GM12891 (cell line): Measurements from ENCODE around the gene OR5C1. TPM values are rescaled to one million over a fixed set of nuclear protein-coding genes. Genes with fewer than 3 reads are reported as not detected.

Experiments
- DNase-seq: peaks from one replicate; pipeline ENCODE4 v3.0.0; 2011; ENCODE audit warnings: low spot score; ENCODE audit not compliant: insufficient read length
- FAIRE-seq: peaks from 2 replicates; lab custom pipeline; 2011; peaks lifted over from hg19 to GRCh38; lab: Jason Lieb, UNC
- PAX5 ChIP-seq: IDR thresholded peaks from 2 replicates; pipeline ENCODE4 v1.6.1; 2011; ENCODE audit warnings: low read length, moderate library complexity, mild to moderate bottlenecking; ENCODE audit not compliant: insufficient read depth, severe bottlenecking
- POLR2A ChIP-seq: IDR thresholded peaks from 2 replicates; pipeline ENCODE4 v1.6.1; 2011; ENCODE audit warnings: low read depth, low read length, control low read depth
- POLR2AphosphoS5 ChIP-seq: IDR thresholded peaks from 2 replicates; pipeline ENCODE4 v1.6.1; 2011; ENCODE audit warnings: low read depth, low read length, control low read depth
- POU2F2 ChIP-seq: IDR thresholded peaks from 2 replicates; pipeline ENCODE4 v1.6.1; 2011; ENCODE audit warnings: low read depth, mild to moderate bottlenecking, control low read depth, low read length, moderate library complexity
- SPI1 ChIP-seq: IDR thresholded peaks from 2 replicates; pipeline ENCODE4 v1.6.1; 2011; ENCODE audit warnings: low read depth, low read length, control low read depth
- TAF1 ChIP-seq: IDR thresholded peaks from 2 replicates; pipeline ENCODE4 v1.6.1; 2011; ENCODE audit warnings: low read depth, low read length, control low read depth
- polyA plus RNA-seq: library from polyadenylated mRNA; unstranded; fragments of >200 nt; gene quantifications from one replicate; pipeline ENCODE4 v1.2.1, GENCODE V29; 2012; ENCODE audit warnings: low read depth, missing spikeins, inconsistent platforms; ENCODE audit not compliant: missing spikeins

The OR5C1 gene
- polyA plus RNA-seq = not detected

- DNase-seq = no peak
- FAIRE-seq = no peak
- no peak for TF ChIP-seq PAX5
- TF ChIP-seq SPI1 = no peak
- TF ChIP-seq POU2F2 = no peak
- TF ChIP-seq POLR2AphosphoS5 = no peak
- TF ChIP-seq POLR2A = no peak
- TF ChIP-seq TAF1 = no peak
These were observed at the start of gene OR5C1 for GRCh38 chr9:122788831-122789230. Gene OR5C1, plus strand, starts transcription at chr9:122788933. Its CDS starts 0 bp downstream, at chr9:122788933.

- no peak for TF ChIP-seq POU2F2
- no peak for TF ChIP-seq PAX5
- no peak for TF ChIP-seq TAF1
- no peak for TF ChIP-seq POLR2A
- TF ChIP-seq SPI1 = no peak
- TF ChIP-seq POLR2AphosphoS5 = no peak
- no peak for DNase-seq
- FAIRE-seq = no peak
These were observed 46.7 kb upstream of the OR5C1 start, which contains the start of gene OR1L6 for GRCh38 chr9:122742003-122742402. Gene OR1L6, plus strand, starts transcription at chr9:122742303. Its CDS starts 7,545 bp downstream, at chr9:122749848.

- no peak for TF ChIP-seq POU2F2
- TF ChIP-seq TAF1 = no peak
- no peak for TF ChIP-seq POLR2AphosphoS5
- no peak for TF ChIP-seq PAX5
- no peak for TF ChIP-seq POLR2A
- TF ChIP-seq SPI1 = no peak
- DNase-seq = no peak
- FAIRE-seq = no peak
These were observed 33.9 kb upstream of the OR5C1 start for GRCh38 chr9:122754825-122755224.

- TF ChIP-seq SPI1 (no peak), POLR2A (no peak), PAX5 (no peak), TAF1 (no peak)
- DNase-seq = no peak
- FAIRE-seq = no peak
These were observed 20.9 kb upstream of the OR5C1 start for GRCh38 chr9:122767817-122768216.

GRCh38 chr9:122777052-122777451 lies 11.7 kb upstream of the OR5C1 start:
- TF ChIP-seq SPI1 = no peak
- no peak for TF ChIP-seq POU2F2
- TF ChIP-seq POLR2A = no peak
- no peak for TF ChIP-seq POLR2AphosphoS5
- no peak for TF ChIP-seq TAF1
- no peak for TF ChIP-seq PAX5
- no peak for DNase-seq
- no peak for FAIRE-seq

GRCh38 chr9:122777935-122778627 lies 10.7 kb upstream of the OR5C1 start:
- no peak for FAIRE-seq
- TF ChIP-seq POLR2AphosphoS5 = no peak
- TF ChIP-seq POU2F2 = no peak
- TF ChIP-seq TAF1 = no peak
- no peak for TF ChIP-seq SPI1
- no peak for TF ChIP-seq POLR2A
- no peak for DNase-seq

GRCh38 chr9:122779181-122779580 lies 9.6 kb upstream of the OR5C1 start:
- TF ChIP-seq PAX5 = no peak
- TF ChIP-seq TAF1 = no peak
- FAIRE-seq (no peak), DNase-seq (no peak)

GRCh38 chr9:122780026-122780425 lies 8.7 kb upstream of the OR5C1 start:
- TF ChIP-seq TAF1 (no peak), POU2F2 (no peak), POLR2A (no peak), PAX5 (no peak), SPI1 (no peak)
- no peak for FAIRE-seq
- DNase-seq = no peak

- DNase-seq (no peak), FAIRE-seq (no peak)
- TF ChIP-seq POLR2A (no peak), PAX5 (no peak)
These were observed 7.1 kb upstream of the OR5C1 start for GRCh38 chr9:122781671-122782070.

GRCh38 chr9:122785269-122785668 lies 3.5 kb upstream of the OR5C1 start:
- FAIRE-seq (no peak), DNase-seq (no peak)

More at GRCh38 chr9:122785269-122785668, 3.5 kb upstream of the OR5C1 start:
- TF ChIP-seq POLR2AphosphoS5 (no peak), TAF1 (no peak), POLR2A (no peak), POU2F2 (no peak), SPI1 (no peak), PAX5 (no peak)
